Chondrocyte (in vitro differentiated cells): Measurements from ENCODE around the gene VANGL2. TPM values are rescaled to one million over a fixed set of nuclear protein-coding genes. Genes with fewer than 3 reads are reported as not detected.

ENCODE experiments used
- DNase-seq: peaks from one replicate; pipeline ENCODE4 v3.0.0; 2021; ENCODE audit warnings: mixed read lengths, low spot score
- H3K27ac Mint-ChIP-seq: one replicate; pipeline ENCODE4 v1.8.0; 2021; ENCODE audit warnings: mild to moderate bottlenecking, moderate library complexity, mixed read lengths; ENCODE audit not compliant: unreplicated experiment
- H3K27me3 Mint-ChIP-seq: 2 replicates; pipeline ENCODE4 v1.8.0; 2021; ENCODE audit warnings: low read depth, mixed read lengths
- H3K36me3 Mint-ChIP-seq: 2 replicates; pipeline ENCODE4 v1.8.0; 2021; ENCODE audit warnings: low read depth, mixed read lengths
- H3K4me1 Mint-ChIP-seq: 2 replicates; pipeline ENCODE4 v1.8.0; 2021; ENCODE audit warnings: low read depth, mild to moderate bottlenecking, mixed read lengths
- H3K4me3 Mint-ChIP-seq: one replicate; pipeline ENCODE4 v1.8.0; 2021; ENCODE audit warnings: mild to moderate bottlenecking, moderate library complexity, mixed read lengths; ENCODE audit not compliant: unreplicated experiment
- H3K9me3 Mint-ChIP-seq: 2 replicates; pipeline ENCODE4 v1.8.0; 2021; ENCODE audit warnings: low read depth, mixed read lengths
- total RNA-seq: library from RNA; stranded (reverse); gene quantifications from 3 replicates; pipeline ENCODE4 v1.2.1, GENCODE V29; 2021
- TF ChIP-seq, protein P1 (sequence below): fragments of 200-600 bp; sonication (generic); IDR thresholded peaks from 2 replicates; pipeline ENCODE4 v1.5.0; 2021; ENCODE audit warnings: antibody characterized with exemption, mild to moderate bottlenecking, moderate library complexity

Gene VANGL2
- total RNA-seq, 1 donor from 2014 or later, result 11.3 TPM

DNA sequence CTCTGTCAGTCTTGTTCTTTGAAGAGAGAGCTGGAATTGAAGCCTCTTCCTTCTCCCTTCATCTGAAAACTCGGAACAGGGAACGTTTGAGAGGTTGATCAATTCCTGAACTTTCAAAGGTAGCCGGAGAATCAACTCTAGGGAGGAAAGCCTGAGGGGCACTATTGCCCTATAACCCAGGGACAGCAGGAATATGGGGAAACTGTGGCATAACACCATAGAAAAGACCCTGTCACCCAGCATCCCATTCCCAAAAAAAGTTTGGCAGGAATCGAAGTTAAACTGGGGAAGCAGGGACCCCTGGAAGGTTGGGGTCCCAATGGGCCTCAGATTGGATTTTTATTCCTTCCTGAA, 38.6 kb upstream of the VANGL2 start:
- H3K27ac Mint-ChIP-seq, result no peak overlapping the region
- H3K4me1 Mint-ChIP-seq, result peaks cover 10% of the 10 kb centered on the region
- DNase-seq, result no peak
- H3K36me3 Mint-ChIP-seq, result peaks cover 28% of the 10 kb centered on the region
- H3K27me3 Mint-ChIP-seq, result no peaks in the 10 kb centered on the region
- H3K4me3 Mint-ChIP-seq, result no peak overlapping the region
- no peaks in the 10 kb centered on the region for H3K9me3 Mint-ChIP-seq
- TF ChIP-seq, protein P1, sequence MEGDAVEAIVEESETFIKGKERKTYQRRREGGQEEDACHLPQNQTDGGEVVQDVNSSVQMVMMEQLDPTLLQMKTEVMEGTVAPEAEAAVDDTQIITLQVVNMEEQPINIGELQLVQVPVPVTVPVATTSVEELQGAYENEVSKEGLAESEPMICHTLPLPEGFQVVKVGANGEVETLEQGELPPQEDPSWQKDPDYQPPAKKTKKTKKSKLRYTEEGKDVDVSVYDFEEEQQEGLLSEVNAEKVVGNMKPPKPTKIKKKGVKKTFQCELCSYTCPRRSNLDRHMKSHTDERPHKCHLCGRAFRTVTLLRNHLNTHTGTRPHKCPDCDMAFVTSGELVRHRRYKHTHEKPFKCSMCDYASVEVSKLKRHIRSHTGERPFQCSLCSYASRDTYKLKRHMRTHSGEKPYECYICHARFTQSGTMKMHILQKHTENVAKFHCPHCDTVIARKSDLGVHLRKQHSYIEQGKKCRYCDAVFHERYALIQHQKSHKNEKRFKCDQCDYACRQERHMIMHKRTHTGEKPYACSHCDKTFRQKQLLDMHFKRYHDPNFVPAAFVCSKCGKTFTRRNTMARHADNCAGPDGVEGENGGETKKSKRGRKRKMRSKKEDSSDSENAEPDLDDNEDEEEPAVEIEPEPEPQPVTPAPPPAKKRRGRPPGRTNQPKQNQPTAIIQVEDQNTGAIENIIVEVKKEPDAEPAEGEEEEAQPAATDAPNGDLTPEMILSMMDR, result no peak

- no peak overlapping the region for H3K4me3 Mint-ChIP-seq
- H3K27ac Mint-ChIP-seq, result peak overlapping the region; percentile 81
- no peak for DNase-seq
- H3K9me3 Mint-ChIP-seq, result no peaks in the 10 kb centered on the region
- H3K27me3 Mint-ChIP-seq, result no peaks in the 10 kb centered on the region
- peaks cover 26% of the 10 kb centered on the region for H3K36me3 Mint-ChIP-seq
- H3K4me1 Mint-ChIP-seq, result peaks cover 10% of the 10 kb centered on the region
- TF ChIP-seq, protein P1, result no peak
Measured at GRCh38 chr1:160362168-160362957, 38.0 kb upstream of the VANGL2 start.

DNA sequence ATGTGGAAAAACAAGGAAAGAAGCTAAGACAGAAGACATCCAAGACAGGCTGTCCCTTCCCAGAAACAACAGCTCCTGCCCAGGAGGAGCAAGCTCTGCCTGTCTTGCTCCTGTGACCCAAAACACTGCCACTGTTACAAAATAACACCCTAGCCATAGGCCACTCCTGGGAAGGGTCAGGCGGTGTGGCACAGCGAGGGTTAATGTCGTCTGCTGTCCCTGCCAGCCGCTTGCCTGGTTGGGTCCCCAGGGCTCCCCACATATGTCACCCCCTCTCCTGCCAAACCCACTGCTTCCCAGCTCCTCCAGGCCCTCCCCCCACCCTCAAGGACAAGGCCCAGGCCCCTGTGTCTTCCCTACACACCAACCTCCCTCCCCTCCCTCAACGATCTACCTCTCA, 37.4 kb upstream of the VANGL2 start:
- Mint-ChIP-seq H3K4me1 (peaks cover 10% of the 10 kb centered on the region), H3K27me3 (no peaks in the 10 kb centered on the region), H3K27ac (no peak overlapping the region), H3K36me3 (peaks cover 21% of the 10 kb centered on the region), H3K9me3 (no peaks in the 10 kb centered on the region), H3K4me3 (no peak overlapping the region)
- TF ChIP-seq, protein P1, result no peak
- DNase-seq, result no peak

- H3K27ac Mint-ChIP-seq, result no peak overlapping the region
- TF ChIP-seq, protein P1, result no peak
- H3K4me3 Mint-ChIP-seq, result no peak overlapping the region
- DNase-seq, result no peak
- H3K36me3 Mint-ChIP-seq, result peaks cover 13% of the 10 kb centered on the region
- H3K4me1 Mint-ChIP-seq, result peaks cover 10% of the 10 kb centered on the region
- peaks cover 4% of the 10 kb centered on the region for H3K27me3 Mint-ChIP-seq
- no peaks in the 10 kb centered on the region for H3K9me3 Mint-ChIP-seq
Measured at GRCh38 chr1:160363951-160364735, 36.2 kb upstream of the VANGL2 start.

GRCh38 chr1:160365325-160365724, 35.0 kb upstream of the VANGL2 start:
- no peak for DNase-seq
- TF ChIP-seq, protein P1, result no peak
- Mint-ChIP-seq H3K36me3 (peaks cover 8% of the 10 kb centered on the region), H3K4me3 (no peak overlapping the region), H3K9me3 (no peaks in the 10 kb centered on the region), H3K4me1 (peaks cover 10% of the 10 kb centered on the region), H3K27me3 (peaks cover 8% of the 10 kb centered on the region), H3K27ac (no peak overlapping the region)
